K562 (cell line): ENCODE results near the gene CSNK1D. TPM values are rescaled to one million over a fixed set of nuclear protein-coding genes. Genes with fewer than 3 reads are reported as not detected.
A peak's percentile ranks its signal among the peaks of the same experiment; 100 is the strongest.

ENCODE experiments used
- AFF1 ChIP-seq, 2 experiments: fragments of 450-650 bp; IDR thresholded peaks; 2 replicates each; pipeline ENCODE4 v1.6.1; 2018; ENCODE audit warnings: mild to moderate bottlenecking in 2 of 2, low read depth in 1 of 2; ENCODE audit not compliant: partially characterized antibody in 2 of 2
- BRF1 ChIP-seq: IDR thresholded peaks from 3 replicates; pipeline ENCODE4 v1.6.1; 2011; ENCODE audit warnings: borderline replicate concordance, mild to moderate bottlenecking; ENCODE audit not compliant: insufficient read length; ENCODE audit errors: extremely low read depth
- DIDO1 ChIP-seq: fragments of 450-650 bp; IDR thresholded peaks from 2 replicates; pipeline ENCODE4 v1.6.1; 2016; ENCODE audit warnings: low read depth, missing biosample characterization, missing genetic modification characterization
- GTF2A2 ChIP-seq: IDR thresholded peaks from 2 replicates; pipeline ENCODE4 v1.6.1; 2016; ENCODE audit warnings: mild to moderate bottlenecking, missing genetic modification characterization, missing compliant biosample characterization
- ID3 ChIP-seq, 2 experiments: fragments of 250-450 bp in 1 of 2; fragments of 450-650 bp in 1 of 2; sonication (Bioruptor Pico) in 1 of 2; IDR thresholded peaks; 2 replicates each; pipeline versions ENCODE4 v1.6.1 to v1.8.0; 2016 to 2021; ENCODE audit warnings: mild to moderate bottlenecking in 2 of 2, moderate library complexity in 2 of 2, missing compliant biosample characterization in 1 of 2, missing genetic modification characterization in 1 of 2
- IRF2 ChIP-seq: sonication (generic); formaldehyde crosslinking; IDR thresholded peaks from 2 replicates; pipeline ENCODE4 v1.8.1; 2022; ENCODE audit warnings: mild to moderate bottlenecking, missing genetic modification reagents
- MECOM ChIP-seq: fragments of 250-450 bp; sonication (Bioruptor Pico); IDR thresholded peaks from 2 replicates; pipeline ENCODE4 v1.8.0; 2022; ENCODE audit warnings: inconsistent platforms
- NCOA1 ChIP-seq: fragments of 450-650 bp; IDR thresholded peaks from 2 replicates; pipeline ENCODE4 v1.6.1; 2016; ENCODE audit warnings: low read depth
- POLR2G ChIP-seq: fragments of 200-400 bp; formaldehyde crosslinking; IDR thresholded peaks from 2 replicates; pipeline ENCODE4 v1.6.1; 2017; ENCODE audit warnings: low read depth, mild to moderate bottlenecking, antibody characterized with exemption, low read length, moderate library complexity
- SFPQ ChIP-seq: fragments of 200-400 bp; formaldehyde crosslinking; IDR thresholded peaks from 2 replicates; pipeline ENCODE4 v1.6.1; 2017; ENCODE audit warnings: mild to moderate bottlenecking, low read depth, low read length, moderate library complexity
- SLC30A9 ChIP-seq: fragments of 250-450 bp; sonication (Bioruptor Pico); IDR thresholded peaks from 2 replicates; pipeline ENCODE4 v1.8.0; 2022; ENCODE audit warnings: mild to moderate bottlenecking, moderate library complexity
- SMARCB1 ChIP-seq: IDR thresholded peaks from 2 replicates; pipeline ENCODE4 v1.6.1; 2011; ENCODE audit warnings: improper control_type of control experiment, low read depth; ENCODE audit not compliant: insufficient read length
- TAL1 ChIP-seq: fragments of 450-650 bp; IDR thresholded peaks from 2 replicates; pipeline ENCODE4 v1.6.1; 2016; ENCODE audit warnings: mild to moderate bottlenecking
- TSC22D4 ChIP-seq: fragments of 450-650 bp; IDR thresholded peaks from 2 replicates; pipeline ENCODE4 v1.6.1; 2016; ENCODE audit warnings: missing genetic modification characterization, missing biosample characterization, control low read depth
- ZNF143 ChIP-seq: sonication (generic); formaldehyde crosslinking; IDR thresholded peaks from 2 replicates; pipeline ENCODE4 v1.9.0; 2022; ENCODE audit warnings: mild to moderate bottlenecking, missing genetic modification reagents
- polyA plus RNA-seq, 8 experiments: library from polyadenylated mRNA; depleted of rRNA in 4 of 8; stranded (reverse) in 5 of 8; unstranded in 3 of 8; fragments of >200 nt; fragmentation: Nextera tagmentation in 2 of 8; fragmentation: Illumina TruSeq in 1 of 8; extraction: Ambion mirVana in 2 of 8; extraction: Trizol in 1 of 8; gene quantifications; 2 replicates each; pipeline versions ENCODE4 v1.2.1 to v1.2.3, GENCODE V29; 2011 to 2014; ENCODE audit warnings: inconsistent platforms in 1 of 8, missing spikeins in 1 of 8
- total RNA-seq, 7 experiments: library from RNA; depleted of rRNA in 6 of 7; stranded (reverse); fragments of >200 nt in 6 of 7; fragmentation: Illumina TruSeq in 2 of 7; extraction: Trizol in 2 of 7; gene quantifications; 2 replicates each; pipeline versions ENCODE4 v1.2.1 to v1.2.3, GENCODE V29; 2011 to 2021; ENCODE audit warnings: low replicate concordance in 1 of 7

Gene CSNK1D
- total and polyA plus RNA-seq, 9 of the 15 experiments (the other 6 are each of a cell fraction or from before 2014, with no cell fraction given) = 6.5 to 133 (median 41.3) TPM

- TF ChIP-seq AFF1 (IDR thresholded peaks at IDR 0.05; ENCODE audit: low read depth in 1 of 2, partially characterized antibody in 2 of 2) (peak; percentile 62 to 97), DIDO1 (tag) (no peak), SLC30A9 (no peak), GTF2A2 (tag) (no peak), MECOM (CRISPR knock-in tag) (peak; percentile 70; the same call in 1 of the 2 replicates), TSC22D4 (tag) (no peak), TAL1 (peak; percentile 46; the same call in 1 of the 2 replicates), NCOA1 (peak; percentile 99), BRF1 (no peak), IRF2 (CRISPR knock-in tag) (no peak), SFPQ (no peak), ZNF143 (CRISPR knock-in tag) (no peak; the same call in 1 of the 2 replicates), ID3 (CRISPR knock-in tag; IDR thresholded peaks at IDR 0.05) (no peak), ID3 (tag; IDR thresholded peaks at IDR 0.05) (peak; percentile 95), POLR2G (no peak), SMARCB1 (no peak)
Observed at GRCh38 chr17:82287868-82288801, 14.6 kb upstream of the CSNK1D start (continued).
